Measurements from ENCODE around the gene CCDC28A. TPM values are rescaled to one million over a fixed set of nuclear protein-coding genes. Genes with fewer than 3 reads are reported as not detected.

Gene CCDC28A
- total RNA-seq, 2 experiments from 2014 or later: 11.0 to 20.9 TPM

DNA sequence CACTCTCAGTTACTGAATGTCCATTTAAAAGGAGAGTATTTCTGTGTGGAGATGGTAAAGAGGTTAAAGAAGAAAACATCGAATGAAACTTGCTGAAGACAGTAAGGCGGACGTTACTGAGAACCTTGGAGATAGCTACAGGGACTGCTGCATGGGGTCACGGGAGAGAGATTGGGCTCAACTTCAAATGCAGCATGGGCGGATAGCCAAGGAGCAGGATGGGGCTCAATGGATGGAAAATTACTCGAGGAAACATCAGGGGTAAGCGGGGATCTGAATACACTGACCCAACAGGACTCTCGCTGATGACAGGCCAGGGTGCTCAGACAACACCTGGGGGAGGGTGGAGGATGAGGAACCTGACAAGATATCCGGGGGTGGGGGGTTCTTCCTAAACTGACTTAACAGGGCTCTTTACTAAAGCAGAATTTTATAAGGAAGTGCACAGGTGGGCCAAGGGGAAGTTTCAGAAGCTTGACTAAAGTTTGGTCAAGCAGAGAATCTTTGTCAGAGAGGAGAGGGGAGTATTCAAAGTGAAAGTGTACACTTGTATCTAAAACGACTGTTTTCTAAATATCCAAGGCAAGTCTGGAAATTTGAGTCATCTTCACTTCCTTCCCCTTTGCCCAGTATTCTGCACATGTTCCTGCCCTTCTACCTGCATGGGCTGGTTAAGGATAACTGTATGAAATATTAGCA, 45.1 kb downstream of the CCDC28A start:
- peak overlapping the region; percentile 59 for H3K4me2 ChIP-seq (ENCODE audit: low read length)
- H3K4me3 ChIP-seq (ENCODE audit: low read depth, low read length, poor library complexity, severe bottlenecking): peak overlapping the region; percentile 30
- POLR2A ChIA-PET: interaction anchor here (0.6 to 1.4 kb wide), 6 partner anchors 21 to 557 kb away, joined by 3 to 6 read pairs (median 4); partner anchors contain the start of gene CITED2

DNA sequence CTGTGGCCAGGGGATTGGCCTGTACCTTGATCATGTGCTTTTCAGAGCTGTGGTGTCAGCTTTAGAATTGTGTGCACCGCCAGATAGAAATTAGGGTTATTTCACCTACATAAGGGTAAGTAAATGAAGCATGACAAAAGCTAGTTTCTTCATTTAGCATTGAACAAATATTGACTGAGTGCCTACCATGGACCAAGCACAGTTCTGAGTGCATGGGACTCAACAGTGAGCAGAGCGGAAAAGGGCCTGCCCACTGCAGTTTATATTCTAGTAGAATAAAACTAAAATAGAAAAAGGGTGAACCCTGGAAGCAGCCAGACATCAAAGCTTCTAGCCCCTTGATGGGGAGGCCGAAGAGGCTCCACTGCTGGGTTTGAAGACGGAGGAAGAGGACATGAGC, 48.0 kb downstream of the CCDC28A start:
- intact Hi-C loops (cut with micrococcal nuclease; ENCODE audit: unreplicated experiment): no loop called here
- Histone ChIP-seq H3K9me3 (ENCODE audit: low read length) (no peaks in the 10 kb centered on the region), H3K79me2 (ENCODE audit: insufficient read depth, low read depth, low read length) (no peaks in the 10 kb centered on the region), H3K4me3 (ENCODE audit: low read depth, low read length, poor library complexity, severe bottlenecking) (no peak overlapping the region), H3K4me2 (ENCODE audit: low read length) (no peak overlapping the region), H2AFZ (ENCODE audit: low read length) (0 out of 2 replicates have a peak overlapping the region, but pooled peaks have one; percentile 32), H3K4me1 (ENCODE audit: insufficient read depth, low read length, poor library complexity, severe bottlenecking) (peaks cover 15% of the 10 kb centered on the region), H4K20me1 (ENCODE audit: insufficient read depth, low read length) (no peaks in the 10 kb centered on the region), H3K36me3 (ENCODE audit: insufficient read depth, low read length) (no peaks in the 10 kb centered on the region), H3K9me2 (ENCODE audit: insufficient read depth, low read length) (no peaks in the 10 kb centered on the region), H3K27ac (ENCODE audit: low read depth, low read length, poor library complexity, severe bottlenecking) (no peak overlapping the region)
- TF ChIP-seq, protein P1, sequence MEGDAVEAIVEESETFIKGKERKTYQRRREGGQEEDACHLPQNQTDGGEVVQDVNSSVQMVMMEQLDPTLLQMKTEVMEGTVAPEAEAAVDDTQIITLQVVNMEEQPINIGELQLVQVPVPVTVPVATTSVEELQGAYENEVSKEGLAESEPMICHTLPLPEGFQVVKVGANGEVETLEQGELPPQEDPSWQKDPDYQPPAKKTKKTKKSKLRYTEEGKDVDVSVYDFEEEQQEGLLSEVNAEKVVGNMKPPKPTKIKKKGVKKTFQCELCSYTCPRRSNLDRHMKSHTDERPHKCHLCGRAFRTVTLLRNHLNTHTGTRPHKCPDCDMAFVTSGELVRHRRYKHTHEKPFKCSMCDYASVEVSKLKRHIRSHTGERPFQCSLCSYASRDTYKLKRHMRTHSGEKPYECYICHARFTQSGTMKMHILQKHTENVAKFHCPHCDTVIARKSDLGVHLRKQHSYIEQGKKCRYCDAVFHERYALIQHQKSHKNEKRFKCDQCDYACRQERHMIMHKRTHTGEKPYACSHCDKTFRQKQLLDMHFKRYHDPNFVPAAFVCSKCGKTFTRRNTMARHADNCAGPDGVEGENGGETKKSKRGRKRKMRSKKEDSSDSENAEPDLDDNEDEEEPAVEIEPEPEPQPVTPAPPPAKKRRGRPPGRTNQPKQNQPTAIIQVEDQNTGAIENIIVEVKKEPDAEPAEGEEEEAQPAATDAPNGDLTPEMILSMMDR (conservative IDR thresholded peaks at IDR 0.05; ENCODE audit: low read length): no peak
- no peak for TF ChIP-seq EZH2phosphoT487 (IDR thresholded peaks at IDR 0.05; ENCODE audit: borderline replicate concordance, low read depth, low read length)
- CTCF ChIA-PET (ENCODE audit: unreplicated experiment): no interaction called here
- no peak for DNase-seq (ENCODE audit: low spot score)
- POLR2A ChIA-PET: interaction anchor here (0.5 to 0.7 kb wide), 2 partner anchors 18 to 234 kb away, joined by 3 to 4 read pairs; no protein-coding TSS in a partner anchor
- BruUV-seq (replicated peaks): no TSS peak

More for the DNA sequence above, 45.1 kb downstream of the CCDC28A start:
- peak; percentile 69 for DNase-seq (ENCODE audit: low spot score)
- Histone ChIP-seq H3K9me2 (ENCODE audit: insufficient read depth, low read length) (no peaks in the 10 kb centered on the region), H3K27ac (ENCODE audit: low read depth, low read length, poor library complexity, severe bottlenecking) (peak overlapping the region; percentile 7), H3K36me3 (ENCODE audit: insufficient read depth, low read length) (no peaks in the 10 kb centered on the region), H2AFZ (ENCODE audit: low read length) (peak overlapping the region; percentile 11; the same call in 1 of the 2 replicates), H4K20me1 (ENCODE audit: insufficient read depth, low read length) (no peaks in the 10 kb centered on the region), H3K4me1 (ENCODE audit: insufficient read depth, low read length, poor library complexity, severe bottlenecking) (peaks cover 15% of the 10 kb centered on the region), H3K9me3 (ENCODE audit: low read length) (no peaks in the 10 kb centered on the region), H3K79me2 (ENCODE audit: insufficient read depth, low read depth, low read length) (no peaks in the 10 kb centered on the region)
- intact Hi-C loops (cut with micrococcal nuclease; ENCODE audit: unreplicated experiment): no loop called here
- TF ChIP-seq, protein P1 (conservative IDR thresholded peaks at IDR 0.05; ENCODE audit: low read length): no peak
- no peak for TF ChIP-seq EZH2phosphoT487 (IDR thresholded peaks at IDR 0.05; ENCODE audit: borderline replicate concordance, low read depth, low read length)
- CTCF ChIA-PET (ENCODE audit: unreplicated experiment): no interaction called here
- BruUV-seq (replicated peaks): no TSS peak

Data from OCI-LY7 (cell line).